Neural cell (in vitro differentiated cells): ENCODE results near the gene PRRT1B. TPM values are rescaled to one million over a fixed set of nuclear protein-coding genes. Genes with fewer than 3 reads are reported as not detected.

ENCODE experiments used
- H2AFZ ChIP-seq: fragments of 200-600, 300-800 bp; sonication (generic), shearing (Covaris generic); 2 replicates; pipeline ENCODE4 v1.6.0; 2014; ENCODE audit warnings: low read depth, mild to moderate bottlenecking, antibody characterized with exemption, low read length, moderate library complexity
- H3F3A ChIP-seq: fragments of 200-600 bp; shearing (Covaris generic); 2 replicates; pipeline ENCODE4 v1.6.1; 2016; ENCODE audit warnings: mild to moderate bottlenecking, moderate library complexity, mixed read lengths, antibody characterized with exemption, low read length; ENCODE audit not compliant: insufficient read depth, poor library complexity, severe bottlenecking
- H3K27ac ChIP-seq: fragments of 200-600, 300-800 bp; sonication (generic), shearing (Covaris generic); 2 replicates; pipeline ENCODE4 v1.5.1; 2014; ENCODE audit warnings: mild to moderate bottlenecking, low read length, moderate library complexity
- H3K27me3 ChIP-seq: fragments of 300-800, 200-600 bp; sonication (generic), shearing (Covaris generic); 2 replicates; pipeline ENCODE4 v1.6.0; 2014; ENCODE audit warnings: mild to moderate bottlenecking, low read depth, low read length, moderate library complexity; ENCODE audit not compliant: insufficient read depth
- H3K36me3 ChIP-seq: fragments of 300-800, 200-600 bp; sonication (generic), shearing (Covaris generic); 2 replicates; pipeline ENCODE4 v1.5.1; 2014; ENCODE audit warnings: mild to moderate bottlenecking, antibody characterized with exemption, low read length, moderate library complexity; ENCODE audit not compliant: insufficient read depth
- H3K4me2 ChIP-seq: fragments of 300-800, 200-600 bp; sonication (generic), shearing (Covaris generic); 2 replicates; pipeline ENCODE4 v1.6.0; 2014; ENCODE audit warnings: mild to moderate bottlenecking, low read length
- H3K4me3 ChIP-seq: fragments of 300-800, 200-600 bp; sonication (generic), shearing (Covaris generic); 2 replicates; pipeline ENCODE4 v1.5.1; 2014; ENCODE audit warnings: mild to moderate bottlenecking, low read length, moderate library complexity
- H3K79me2 ChIP-seq: fragments of 200-600 bp; shearing (Covaris generic); replicated peaks from 2 replicates; pipeline ENCODE4 v1.6.0; 2014; ENCODE audit warnings: mild to moderate bottlenecking, low read length, moderate library complexity; ENCODE audit not compliant: insufficient read depth
- H3K9ac ChIP-seq: fragments of 300-800, 200-600 bp; sonication (generic), shearing (Covaris generic); 2 replicates; pipeline ENCODE4 v1.6.1; 2016; ENCODE audit warnings: mild to moderate bottlenecking, low read length, mixed read lengths
- H3K9me2 ChIP-seq: fragments of 200-600 bp; shearing (Covaris generic); 2 replicates; pipeline ENCODE4 v1.6.1; 2016; ENCODE audit warnings: mild to moderate bottlenecking, low read length, mixed read lengths; ENCODE audit not compliant: insufficient read depth
- H3K9me3 ChIP-seq: fragments of 200-600, 300-800 bp; sonication (generic), shearing (Covaris generic); 2 replicates; pipeline ENCODE4 v1.6.1; 2016; ENCODE audit warnings: mild to moderate bottlenecking, mixed run types, low read length, moderate library complexity, mixed read lengths
- H4K20me1 ChIP-seq: fragments of 200-600 bp; shearing (Covaris generic); 2 replicates; pipeline ENCODE4 v1.6.1; 2016; ENCODE audit warnings: mild to moderate bottlenecking, mixed run types; ENCODE audit not compliant: insufficient read depth
- CTCF ChIP-seq: fragments of 450-650 bp; IDR thresholded peaks from 2 replicates; pipeline ENCODE4 v1.5.1; 2014; ENCODE audit warnings: antibody characterized with exemption, mild to moderate bottlenecking, moderate library complexity; ENCODE audit not compliant: poor library complexity, severe bottlenecking
- EP300 ChIP-seq: fragments of 450-650 bp; conservative IDR thresholded peaks from 2 replicates; pipeline ENCODE4 v1.6.1; 2014; ENCODE audit warnings: antibody characterized with exemption, mild to moderate bottlenecking, moderate library complexity; ENCODE audit not compliant: poor library complexity, severe bottlenecking
- EZH2 ChIP-seq: fragments of 200-600, 300-800 bp; shearing (Covaris generic), sonication (generic); IDR thresholded peaks from 2 replicates; pipeline ENCODE4 v1.6.1; 2014; ENCODE audit warnings: antibody characterized with exemption, low read length, borderline replicate concordance, mild to moderate bottlenecking; ENCODE audit not compliant: insufficient read depth, poor library complexity, severe bottlenecking
- MXI1 ChIP-seq: fragments of 450-650 bp; conservative IDR thresholded peaks from 2 replicates; pipeline ENCODE4 v1.6.1; 2014; ENCODE audit warnings: antibody characterized with exemption, mild to moderate bottlenecking; ENCODE audit not compliant: poor library complexity, severe bottlenecking
- POLR2AphosphoS5 ChIP-seq: IDR thresholded peaks from 2 replicates; pipeline ENCODE4 v1.6.1; 2012
- RAD21 ChIP-seq: fragments of 450-650 bp; conservative IDR thresholded peaks from 2 replicates; pipeline ENCODE4 v1.6.1; 2014; ENCODE audit warnings: antibody characterized with exemption, mild to moderate bottlenecking, moderate library complexity
- REST ChIP-seq: IDR thresholded peaks from 2 replicates; pipeline ENCODE4 v1.6.1; 2012; ENCODE audit warnings: borderline replicate concordance
- SMC3 ChIP-seq: fragments of 450-650 bp; conservative IDR thresholded peaks from 2 replicates; pipeline ENCODE4 v1.6.1; 2014; ENCODE audit warnings: antibody characterized with exemption, mild to moderate bottlenecking, moderate library complexity; ENCODE audit not compliant: poor library complexity
- TAF1 ChIP-seq: IDR thresholded peaks from 2 replicates; pipeline ENCODE4 v1.6.1; 2012; ENCODE audit warnings: low read depth
- polyA plus RNA-seq: library from polyadenylated mRNA; depleted of rRNA; stranded (reverse); fragments of >200 nt; gene quantifications from 2 replicates; pipeline ENCODE4 v1.2.3, GENCODE V29; 2014

Gene PRRT1B
- polyA plus RNA-seq, 1 donor from 2014 or later, result not detected

- no peak overlapping the region for H2AFZ ChIP-seq
- no peaks in the 10 kb centered on the region for H3K9me2 ChIP-seq
- H4K20me1 ChIP-seq, result no peaks in the 10 kb centered on the region
- no peaks in the 10 kb centered on the region for H3K79me2 ChIP-seq
- H3K27me3 ChIP-seq, result peaks cover 5% of the 10 kb centered on the region
- no peak overlapping the region for H3K9ac ChIP-seq
- H3K27ac ChIP-seq, result no peak overlapping the region
- H3K4me3 ChIP-seq, result no peak overlapping the region
- H3K36me3 ChIP-seq, result no peaks in the 10 kb centered on the region
- TF ChIP-seq MXI1 (no peak), REST (no peak), TAF1 (no peak), POLR2AphosphoS5 (no peak), EP300 (no peak), EZH2 (no peak), CTCF (no peak), SMC3 (no peak), RAD21 (no peak)
- H3K9me3 ChIP-seq, result peaks cover 6% of the 10 kb centered on the region
- H3K4me2 ChIP-seq, result no peak overlapping the region
- no peaks in the 10 kb centered on the region for H3F3A ChIP-seq
Measured at GRCh38 chr9:131539223-131539923, 6.0 kb upstream of the PRRT1B start.

- Histone ChIP-seq H3K27me3 (peaks cover 39% of the 10 kb centered on the region), H3K4me2 (no peak overlapping the region), H3K4me3 (no peak overlapping the region), H3F3A (no peaks in the 10 kb centered on the region), H3K9me3 (peaks cover 11% of the 10 kb centered on the region), H2AFZ (no peak overlapping the region), H3K79me2 (no peaks in the 10 kb centered on the region), H3K27ac (no peak overlapping the region), H4K20me1 (no peaks in the 10 kb centered on the region), H3K36me3 (no peaks in the 10 kb centered on the region), H3K9ac (no peak overlapping the region), H3K9me2 (no peaks in the 10 kb centered on the region)
- TF ChIP-seq CTCF (no peak), MXI1 (no peak), REST (no peak), EP300 (no peak), POLR2AphosphoS5 (no peak), SMC3 (no peak), TAF1 (no peak), RAD21 (no peak), EZH2 (no peak)
Measured at GRCh38 chr9:131543141-131543540, 2.2 kb upstream of the PRRT1B start.
